HG03025 (cell line): ENCODE results near the gene HS3ST1.
"Not testable (repeated sequence)": the region's sequence is repeated elsewhere in the genome, so short reads cannot be mapped to it uniquely, and the experiment has no call there.

Source experiments
- ATAC-seq: cut with Tn5 transposase; IDR thresholded peaks from one replicate; pipeline ENCODE4 v1.9.1; 2021; ENCODE audit warnings: mild to moderate bottlenecking, moderate library complexity; ENCODE audit not compliant: unreplicated experiment, low FRiP score

Gene HS3ST1

GRCh38 chr4:11408233-11408967 lies 20.3 kb downstream of the HS3ST1 start:
- no peak for ATAC-seq

DNA sequence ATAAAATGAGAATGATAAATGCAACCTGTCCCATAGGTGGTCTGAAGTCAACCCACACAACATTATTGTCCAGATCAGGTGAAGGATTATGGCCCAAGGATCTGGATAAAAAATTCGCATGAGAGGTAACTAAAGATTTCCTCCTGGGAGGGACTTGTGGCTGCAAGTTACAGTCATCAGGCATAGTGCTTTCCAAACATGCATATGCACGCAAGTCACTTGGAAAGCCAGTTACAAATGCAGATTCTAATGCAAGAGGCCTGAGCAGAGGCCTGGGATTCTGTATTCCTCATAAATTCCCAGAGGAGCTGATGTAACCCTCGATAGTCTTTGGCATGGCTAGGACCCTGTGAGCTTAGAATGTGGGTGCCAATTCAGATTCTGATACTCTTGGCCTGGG lies 21.1 kb downstream of the HS3ST1 start:
- ATAC-seq: no peak

DNA sequence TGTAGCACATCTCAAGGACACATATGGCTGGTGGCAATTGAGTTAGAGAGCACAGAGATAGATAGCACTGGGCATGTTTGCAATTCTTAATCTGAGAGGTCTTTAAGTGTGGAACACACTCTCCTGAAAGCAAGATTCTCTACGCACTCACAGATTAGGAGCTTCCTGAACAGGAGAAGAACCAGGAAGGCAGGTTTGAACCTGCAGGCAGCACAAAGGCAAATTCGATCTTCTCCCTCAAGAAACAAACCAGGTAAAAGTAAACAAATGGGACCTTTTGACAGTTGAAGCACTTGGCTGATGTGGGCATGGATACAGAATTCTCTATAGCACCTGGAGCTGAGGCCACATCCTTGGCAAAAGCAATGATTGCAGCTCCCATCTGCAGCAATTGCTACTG lies 24.3 kb downstream of the HS3ST1 start:
- no peak for ATAC-seq

GRCh38 chr4:11402192-11402591 lies 26.5 kb downstream of the HS3ST1 start:
- peak; percentile 70 for ATAC-seq

- ATAC-seq: no peak
These were observed 29.2 kb downstream of the HS3ST1 start for GRCh38 chr4:11399461-11399971.

DNA sequence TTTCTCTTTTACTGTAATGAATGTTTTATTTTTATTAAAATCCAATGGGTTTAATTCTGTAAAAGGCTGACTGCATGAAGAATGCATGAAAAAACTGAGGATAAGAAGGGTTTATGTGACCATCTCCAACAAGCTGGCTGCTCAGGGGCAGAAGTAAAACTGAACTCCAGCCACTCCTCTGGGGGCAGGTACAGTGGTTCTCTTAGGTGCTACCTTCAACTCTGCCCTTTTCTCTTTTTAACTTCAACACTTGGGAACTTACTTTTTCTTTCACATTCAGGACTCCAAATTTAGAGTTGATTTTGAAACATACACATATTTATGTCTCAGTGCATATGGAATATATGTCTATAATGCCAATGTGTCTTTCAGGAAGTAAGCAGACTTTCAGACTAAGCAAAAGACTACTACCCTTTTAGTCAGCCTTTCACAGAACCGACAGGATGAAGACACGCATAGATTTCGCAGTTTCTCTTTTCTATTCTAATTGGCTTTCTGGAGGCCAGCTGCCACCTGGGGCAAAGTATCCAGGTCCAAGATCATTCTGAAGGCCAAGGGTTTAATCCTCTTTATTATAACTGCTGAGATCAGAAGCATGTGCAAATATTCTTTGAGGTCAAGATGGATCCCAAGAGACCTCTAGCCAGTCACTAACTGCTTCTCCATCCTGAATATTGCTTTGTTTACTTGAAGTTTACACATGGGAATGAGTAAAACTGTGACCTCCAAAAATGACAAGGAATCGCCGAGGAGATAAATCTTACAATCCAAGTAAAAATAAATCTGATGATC lies 30.7 kb downstream of the HS3ST1 start:
- peak; percentile 60 for ATAC-seq

- ATAC-seq: no peak
These were observed 31.5 kb downstream of the HS3ST1 start for GRCh38 chr4:11397146-11397545.

DNA sequence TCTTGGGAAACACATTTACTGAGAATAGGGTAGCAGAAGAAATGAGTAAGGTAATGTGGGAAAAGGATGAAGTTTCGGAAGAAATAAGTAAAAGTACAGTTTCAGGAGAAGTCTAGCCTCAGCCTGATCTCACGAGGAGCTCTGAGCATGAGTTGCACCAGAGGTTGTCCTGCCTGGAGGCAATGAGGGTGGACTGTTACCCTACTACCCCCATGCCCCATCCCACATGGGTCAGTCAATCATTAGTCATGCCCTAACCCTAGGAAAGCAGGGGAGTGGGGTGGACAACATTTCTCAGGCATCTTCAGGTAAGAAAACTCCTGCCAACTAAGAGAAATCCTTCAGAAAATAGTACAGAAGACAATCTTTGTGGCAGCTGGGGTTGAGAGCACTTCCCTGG lies 35.1 kb downstream of the HS3ST1 start:
- no peak for ATAC-seq

DNA sequence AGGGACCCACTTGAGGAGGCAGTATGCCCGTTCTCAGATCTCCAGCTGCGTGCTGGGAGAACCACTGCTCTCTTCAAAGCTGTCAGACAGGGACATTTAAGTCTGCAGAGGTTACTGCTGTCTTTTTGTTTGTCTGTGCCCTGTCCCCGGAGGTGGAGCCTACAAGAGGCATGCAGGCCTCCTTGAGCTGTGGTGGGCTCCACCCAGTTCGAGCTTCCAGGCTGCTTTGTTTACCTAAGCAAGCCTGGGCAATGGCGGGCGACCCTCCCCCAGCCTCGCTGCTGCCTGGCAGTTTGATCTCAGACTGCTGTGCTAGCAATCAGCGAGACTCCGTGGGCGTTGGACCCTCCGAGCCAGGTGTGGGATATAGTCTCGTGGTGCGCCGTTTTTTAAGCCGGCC lies 44.6 kb downstream of the HS3ST1 start:
- not testable (repeated sequence) for ATAC-seq

GRCh38 chr4:11376571-11376970 lies 52.1 kb downstream of the HS3ST1 start:
- no peak for ATAC-seq

DNA sequence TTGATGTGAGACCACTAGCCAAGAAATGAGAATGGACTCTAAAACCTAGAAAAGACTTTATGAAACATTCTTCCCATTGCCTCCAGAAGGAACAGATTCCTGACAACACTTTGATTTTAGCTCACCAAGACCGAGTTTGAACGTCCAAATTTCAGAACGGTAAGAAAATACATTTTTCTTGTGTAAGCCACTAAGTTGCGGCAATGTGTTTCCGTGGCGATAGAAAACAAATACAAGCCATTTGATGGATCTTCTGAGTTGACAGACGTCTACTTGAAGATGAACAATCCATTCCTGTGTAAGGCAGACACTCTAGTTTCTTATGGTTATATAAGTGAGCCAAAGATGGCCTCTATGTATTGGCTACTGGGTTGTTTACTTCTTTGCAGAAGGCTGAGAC lies 52.5 kb downstream of the HS3ST1 start:
- ATAC-seq: no peak

DNA sequence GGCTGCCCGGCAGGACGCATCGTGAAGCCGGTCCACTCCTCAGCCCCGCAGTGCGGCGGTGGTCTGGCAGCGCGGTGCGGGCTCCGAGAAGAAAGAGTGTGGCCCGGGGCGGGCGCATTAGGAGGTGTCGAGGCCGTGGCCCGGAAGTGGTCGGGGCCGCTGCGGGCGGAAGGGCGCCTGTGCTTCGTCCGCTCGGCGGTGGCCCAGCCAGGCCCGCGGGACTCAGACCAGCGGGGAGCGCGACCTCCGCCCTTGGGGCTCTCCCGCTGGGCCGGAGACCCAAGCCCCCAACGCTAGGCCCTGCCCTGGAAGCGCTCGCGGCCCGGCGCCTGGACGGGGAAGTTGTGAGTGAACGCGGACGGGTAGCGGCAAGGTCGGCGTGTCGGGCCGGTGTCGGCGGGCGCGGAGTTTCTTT lies 60.0 kb downstream of the HS3ST1 start:
- ATAC-seq: no peak

DNA sequence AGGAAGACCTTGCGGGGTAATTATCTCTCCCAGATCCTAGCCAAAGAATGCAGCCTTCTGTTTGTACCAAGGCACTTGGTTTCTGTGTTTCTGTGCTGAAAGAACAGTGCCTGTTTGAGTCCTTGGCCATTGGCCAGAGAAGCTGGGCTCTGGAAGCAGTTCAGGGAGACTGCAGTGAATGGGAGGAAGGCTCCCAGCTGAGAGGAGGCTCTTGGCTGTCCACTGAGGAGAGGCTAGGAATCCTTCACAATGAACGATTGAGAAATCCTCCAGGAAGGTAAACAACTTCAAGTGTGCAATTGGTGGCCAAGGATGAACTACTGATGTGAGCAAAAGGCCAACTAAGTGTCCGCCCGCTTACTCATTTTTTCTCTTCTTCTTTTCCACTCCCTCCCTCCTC lies 61.3 kb downstream of the HS3ST1 start:
- no peak for ATAC-seq

DNA sequence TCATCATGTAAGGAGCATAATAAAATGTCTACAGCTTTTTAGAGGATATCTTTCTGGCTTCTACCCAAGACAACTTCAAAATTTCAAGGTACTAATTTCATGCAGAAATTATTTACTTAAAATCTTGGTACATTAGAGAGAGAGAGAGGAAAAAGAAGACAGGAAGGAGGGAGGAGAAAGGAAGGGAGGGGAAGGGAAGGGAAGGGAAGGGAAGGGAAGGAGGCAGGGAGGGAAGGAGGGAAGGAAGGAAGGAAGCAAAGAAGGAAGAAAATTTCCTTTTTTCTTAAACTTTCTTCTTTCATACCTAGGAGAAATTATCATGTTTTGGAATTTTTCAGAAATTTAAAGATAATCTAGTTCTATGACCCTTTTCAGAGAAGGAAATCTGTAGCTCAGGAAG lies 61.8 kb downstream of the HS3ST1 start:
- ATAC-seq: no peak

- ATAC-seq: no peak
These were observed 63.7 kb downstream of the HS3ST1 start for GRCh38 chr4:11365039-11365438.

DNA sequence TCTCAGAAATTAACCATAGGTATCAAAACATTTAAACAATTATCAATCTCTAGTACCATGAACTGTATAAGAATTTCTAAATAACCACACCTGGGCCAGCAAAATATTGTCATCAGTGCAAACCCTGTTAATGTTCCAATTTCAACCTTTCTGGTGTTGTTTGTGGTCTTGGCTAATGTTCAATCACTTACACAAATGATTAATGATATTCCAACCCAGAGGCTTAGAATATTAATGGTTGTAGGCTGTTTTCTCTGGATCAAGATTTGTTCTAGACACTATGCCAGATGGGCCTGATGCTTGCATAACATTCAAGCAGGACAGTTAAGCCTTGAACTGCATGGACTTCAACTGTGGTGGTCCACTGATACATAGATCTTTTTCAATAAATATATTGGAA lies 69.1 kb downstream of the HS3ST1 start:
- ATAC-seq: no peak

- no peak for ATAC-seq
These were observed 73.5 kb downstream of the HS3ST1 start for GRCh38 chr4:11355226-11355625.

DNA sequence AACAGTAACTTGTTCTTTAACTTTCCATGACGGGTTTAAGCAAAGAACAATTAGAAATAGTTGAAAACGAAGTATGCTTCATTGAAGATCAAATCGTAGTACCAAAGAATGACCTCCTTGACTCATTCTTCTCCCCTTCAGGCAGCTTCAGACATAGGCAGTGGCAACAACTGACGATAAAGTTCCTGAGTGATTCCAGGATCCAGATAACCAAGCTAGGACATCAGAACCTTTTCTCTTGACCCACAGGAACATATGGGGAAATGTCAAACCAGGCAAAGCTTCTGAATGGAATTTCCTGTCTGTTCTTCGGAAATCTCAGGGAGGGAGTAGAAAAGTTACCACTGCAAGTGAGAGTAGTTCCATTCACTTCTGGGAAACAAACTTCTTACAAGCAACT lies 74.2 kb downstream of the HS3ST1 start:
- ATAC-seq: no peak

DNA sequence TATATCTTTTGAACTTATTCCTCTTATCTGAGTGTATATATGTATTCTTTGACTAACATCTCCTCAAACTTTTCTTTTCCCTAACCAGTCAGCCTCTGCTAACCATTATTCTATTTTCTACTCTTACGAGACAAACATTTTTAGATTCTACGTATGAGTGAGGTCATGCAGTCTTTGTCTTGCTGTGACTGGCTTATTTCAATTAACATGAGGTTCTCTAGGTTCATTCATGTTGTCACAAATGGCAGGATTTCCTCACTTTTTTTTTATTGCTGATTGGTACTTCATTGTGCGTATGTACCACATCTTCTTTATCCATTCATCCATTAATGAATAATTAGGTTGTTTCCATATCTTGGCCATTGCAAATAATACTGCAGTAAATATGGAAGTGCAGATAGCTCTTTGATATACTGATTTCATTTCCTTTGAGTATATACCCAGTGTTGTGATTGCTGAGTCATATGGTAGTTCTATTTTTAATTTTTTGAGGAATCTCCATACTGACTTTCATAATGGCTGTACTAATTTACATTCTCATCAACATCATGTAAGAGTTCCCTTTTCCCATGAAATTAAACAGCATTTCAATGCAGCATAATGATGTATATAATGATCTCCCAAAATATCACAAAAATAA lies 80.1 kb downstream of the HS3ST1 start:
- ATAC-seq: no peak

DNA sequence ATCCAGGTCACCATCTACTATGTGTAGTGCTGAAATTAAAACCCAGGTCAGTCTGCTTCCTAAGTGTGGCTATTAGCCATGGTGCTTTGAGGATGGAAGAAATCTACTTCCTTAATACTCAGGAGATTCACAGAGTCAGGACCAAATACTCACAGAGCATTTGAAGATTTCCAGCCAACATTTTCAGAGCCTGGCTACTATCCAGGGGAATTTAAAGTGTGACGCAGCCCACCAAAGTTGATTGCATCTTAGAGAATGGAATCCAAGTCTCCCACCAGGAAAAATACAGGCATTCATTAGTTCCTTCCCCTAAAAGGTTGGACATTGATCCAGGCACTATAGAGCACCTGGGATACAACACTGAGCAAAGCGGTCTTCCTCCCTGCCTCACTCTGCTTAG lies 83.8 kb downstream of the HS3ST1 start:
- no peak for ATAC-seq

GRCh38 chr4:11343536-11343935 lies 85.2 kb downstream of the HS3ST1 start:
- no peak for ATAC-seq
